A549 (cell line): ENCODE results near the gene TVP23B. TPM values are rescaled to one million over a fixed set of nuclear protein-coding genes. Genes with fewer than 3 reads are reported as not detected.
"Not testable (repeated sequence)": the region's sequence is repeated elsewhere in the genome, so short reads cannot be mapped to it uniquely, and the experiment has no call there.

Experiments used
- ATAC-seq, 2 experiments: fragments of 200-7000 bp in 1 of 2; fragments of >200 bp in 1 of 2; cut with Nextera tagmentation in 1 of 2; cut with Tn5 transposase in 1 of 2; 3 replicates each; pipeline versions ENCODE4 v1.8.0 to v1.9.1; 2018 to 2020; ENCODE audit warnings: mild to moderate bottlenecking in 1 of 2, moderate library complexity in 1 of 2
- CTCF ChIA-PET: fragments of 300-600 bp; sonication (Branson Sonifier 250); formaldehyde crosslinking; extraction: SDS; loops from one replicate; lab custom pipeline; 2021; ENCODE audit warnings: antibody characterized with exemption, inconsistent platforms; lab: Yijun Ruan, JAX
- POLR2A ChIA-PET: fragments of 350-600 bp; formaldehyde crosslinking; extraction: SDS; loops from one replicate; lab custom pipeline; 2021; ENCODE audit warnings: antibody characterized with exemption, inconsistent platforms; lab: Yijun Ruan, JAX
- DNase-seq, 2 experiments: peaks; one replicate each; pipeline versions ENCODE4 v3.0.0 to v3.0.0-alpha.2; 2011 to 2016; ENCODE audit warnings: low read depth in 1 of 2, low spot score in 1 of 2
- FAIRE-seq: peaks from 2 replicates; lab custom pipeline; 2011; peaks lifted over from hg19 to GRCh38; lab: Jason Lieb, UNC
- H3K27ac ChIP-seq, 2 experiments: fragments of >200 bp; sonication (Bioruptor Twin); formaldehyde crosslinking; 3 replicates each; pipeline ENCODE4 v1.5.1; 2016 to 2017
- H3K4me1 ChIP-seq: fragments of >200 bp; sonication (Bioruptor Twin); formaldehyde crosslinking; 3 replicates; pipeline ENCODE4 v1.6.1; 2016
- H3K4me2 ChIP-seq: fragments of >200 bp; sonication (Bioruptor Twin); formaldehyde crosslinking; 3 replicates; pipeline ENCODE4 v1.6.1; 2016
- H3K4me3 ChIP-seq: fragments of >200 bp; sonication (Bioruptor Twin); formaldehyde crosslinking; 3 replicates; pipeline ENCODE4 v1.5.1; 2016
- H3K9me3 ChIP-seq: fragments of >200 bp; sonication (Bioruptor Twin); formaldehyde crosslinking; 3 replicates; pipeline ENCODE4 v1.6.1; 2016
- PHF8 ChIP-seq: fragments of 200-600 bp; sonication (generic); IDR thresholded peaks from 2 replicates; pipeline ENCODE4 v1.6.1; 2016; ENCODE audit warnings: low read depth, mild to moderate bottlenecking, antibody characterized with exemption, moderate library complexity, borderline replicate concordance
- RAD21 ChIP-seq, 2 experiments: fragments of >200 bp in 1 of 2; sonication (Bioruptor Twin) in 1 of 2; formaldehyde crosslinking in 1 of 2; IDR thresholded peaks in 1 of 2; conservative IDR thresholded peaks in 1 of 2; 2 replicates in 1 of 2; 3 replicates in 1 of 2; pipeline ENCODE4 v1.6.1; 2012 to 2018; ENCODE audit warnings: inconsistent platforms in 1 of 2
- WGBS: methylation state at CpG from one replicate; pipeline ENCODE4 v1.1.6; 2017; ENCODE audit errors: missing lambda C conversion rate; 5-methylcytosine and 5-hydroxymethylcytosine counted together
- polyA plus RNA-seq, 4 experiments: library from polyadenylated mRNA; depleted of rRNA in 3 of 4; stranded (reverse); fragments of >200 nt; fragmentation: RNase III in 1 of 4; extraction: RNeasy Plus Mini Kit Qiagen cat#74134 plus additional on column Dnase treatment in 1 of 4; gene quantifications; 2 replicates in 3 of 4; 3 replicates in 1 of 4; pipeline ENCODE4 v1.2.3, GENCODE V29; 2011 to 2017

The TVP23B gene
- polyA plus RNA-seq, 2 of the 4 experiments (the other 2 are of a cell fraction), result 85.2 to 134 TPM

GRCh38 chr17:18772471-18772870 lies 8.5 kb upstream of the TVP23B start:
- TF ChIP-seq PHF8, result no peak
- Histone ChIP-seq H3K9me3 (no peaks in the 10 kb centered on the region), H3K4me1 (no peaks in the 10 kb centered on the region), H3K4me2 (no peak overlapping the region), H3K27ac (no peak overlapping the region), H3K4me3 (no peak overlapping the region)
- no peak for FAIRE-seq
- POLR2A ChIA-PET, result no interaction called here
- DNase-seq, result no peak
- no peak for ATAC-seq
- CTCF ChIA-PET, result interaction anchor here (1.5 kb wide), 1 partner anchor 147 kb away, joined by 3 read pairs; no protein-coding TSS in a partner anchor
- 62% methylated on average over 7 of the region's 7 CpGs for WGBS

GRCh38 chr17:18781805-18782204 lies 822 bp downstream of the TVP23B start:
- DNase-seq, FAIRE-seq, H3K9me3 ChIP-seq, ATAC-seq, POLR2A ChIA-PET, CTCF ChIA-PET: not testable (repeated sequence)
- peak overlapping the region; percentile 71 for H3K4me3 ChIP-seq
- WGBS, result 0% methylated on average over 3 of the region's 5 CpGs
- peak overlapping the region; percentile 79 for H3K4me2 ChIP-seq
- H3K27ac ChIP-seq, result peak overlapping the region; percentile 89 to 94
- peaks cover 15% of the 10 kb centered on the region for H3K4me1 ChIP-seq

GRCh38 chr17:18785933-18786332 lies 5.0 kb downstream of the TVP23B start:
- H3K27ac ChIP-seq, H3K9me3 ChIP-seq, H3K4me3 ChIP-seq, CTCF ChIA-PET, DNase-seq, POLR2A ChIA-PET, ATAC-seq, H3K4me2 ChIP-seq: not testable (repeated sequence)
- 93% methylated on average over 1 of the region's 1 CpG for WGBS
- peak; percentile 94 for FAIRE-seq
- H3K4me1 ChIP-seq, result peaks cover 15% of the 10 kb centered on the region

- ATAC-seq, POLR2A ChIA-PET: not testable (repeated sequence)
Observed at GRCh38 chr17:18786890-18787289, 5.9 kb downstream of the TVP23B start.

GRCh38 chr17:18791402-18791801 lies 10.4 kb downstream of the TVP23B start:
- H3K4me2 ChIP-seq, H3K4me1 ChIP-seq, DNase-seq, POLR2A ChIA-PET, H3K9me3 ChIP-seq, H3K4me3 ChIP-seq, CTCF ChIA-PET, H3K27ac ChIP-seq: not testable (repeated sequence)
- TF ChIP-seq RAD21 (conservative IDR thresholded peaks at IDR 0.05 in 1 of 2, IDR thresholded peaks at IDR 0.05 in 1 of 2), result 0 out of 5 replicates have a peak, but pooled peaks of 1 of the 2 experiments have one; percentile 15
- ATAC-seq (peak; percentile 81 to 86; a peak in 5 of 6 replicates), FAIRE-seq (peak; percentile 99)
- WGBS, result 45% methylated on average over 1 of the region's 1 CpG

More at GRCh38 chr17:18786890-18787289, 5.9 kb downstream of the TVP23B start:
- H3K4me2 ChIP-seq, H3K4me3 ChIP-seq, H3K9me3 ChIP-seq, CTCF ChIA-PET, DNase-seq, H3K27ac ChIP-seq: not testable (repeated sequence)
- H3K4me1 ChIP-seq, result peaks cover 15% of the 10 kb centered on the region
- 69% methylated on average over 4 of the region's 5 CpGs for WGBS
- peak; percentile 46 for FAIRE-seq

- not testable (repeated sequence) for ATAC-seq
- WGBS, result 62% methylated on average over 4 of the region's 4 CpGs
- peak; percentile 70 for FAIRE-seq
Observed at GRCh38 chr17:18794841-18795240, 13.9 kb downstream of the TVP23B start.

GRCh38 chr17:18796887-18797286 lies 15.9 kb downstream of the TVP23B start:
- H3K9me3 ChIP-seq, H3K4me1 ChIP-seq, H3K4me2 ChIP-seq, FAIRE-seq, H3K4me3 ChIP-seq, ATAC-seq, POLR2A ChIA-PET, CTCF ChIA-PET, DNase-seq, H3K27ac ChIP-seq: not testable (repeated sequence)

More at GRCh38 chr17:18794841-18795240, 13.9 kb downstream of the TVP23B start:
- DNase-seq, H3K4me3 ChIP-seq, H3K4me2 ChIP-seq, POLR2A ChIA-PET, H3K4me1 ChIP-seq, H3K9me3 ChIP-seq: not testable (repeated sequence)
- H3K27ac ChIP-seq, result peak overlapping the region in 1 of 2 experiments; percentile 46; a peak in 1 of 6 replicates
- CTCF ChIA-PET, result interaction anchor here (0.6 kb wide), 1 partner anchor 587 kb away, joined by 4 read pairs; no protein-coding TSS in a partner anchor

- H3K4me2 ChIP-seq, H3K4me1 ChIP-seq, POLR2A ChIA-PET, H3K4me3 ChIP-seq, H3K27ac ChIP-seq, DNase-seq, CTCF ChIA-PET, H3K9me3 ChIP-seq: not testable (repeated sequence)
- peak in 1 of 2 experiments; percentile 49; a peak in 3 of 6 replicates for ATAC-seq
- FAIRE-seq, result peak; percentile 82
- 76% methylated on average over 7 of the region's 7 CpGs for WGBS
Observed at GRCh38 chr17:18803458-18804245, 22.7 kb downstream of the TVP23B start.

GRCh38 chr17:18815924-18816323 lies 34.9 kb downstream of the TVP23B start:
- H3K4me3 ChIP-seq, ATAC-seq, H3K4me2 ChIP-seq, POLR2A ChIA-PET, FAIRE-seq, H3K9me3 ChIP-seq, CTCF ChIA-PET, H3K4me1 ChIP-seq, H3K27ac ChIP-seq, DNase-seq: not testable (repeated sequence)
- WGBS, result 51% methylated on average over 3 of the region's 3 CpGs
